Mucosa of descending colon (tissue), 3 donors: ENCODE measurements around the gene MAGI1. TPM values are rescaled to one million over a fixed set of nuclear protein-coding genes. Genes with fewer than 3 reads are reported as not detected.

ENCODE experiments used
- ATAC-seq: fragments of 200-7000 bp; cut with Tn5 transposase; one replicate; pipeline ENCODE4 v1.9.1; 2020; ENCODE audit warnings: mild to moderate bottlenecking, moderate library complexity
- DNase-seq, 3 donors: peaks; one replicate each; pipeline ENCODE4 v3.0.0-alpha.2; 2020
- H3K36me3 ChIP-seq: fragments of 200-600 bp; one replicate; pipeline ENCODE4 v1.8.0; 2021; ENCODE audit warnings: low read depth, mild to moderate bottlenecking
- H3K4me1 ChIP-seq: fragments of 200-600 bp; one replicate; pipeline ENCODE4 v1.8.0; 2021; ENCODE audit warnings: low read depth, mild to moderate bottlenecking
- H3K4me3 ChIP-seq: fragments of 200-600 bp; one replicate; pipeline ENCODE4 v1.8.0; 2021; ENCODE audit warnings: mild to moderate bottlenecking
- H3K9me3 ChIP-seq: fragments of 200-600 bp; one replicate; pipeline ENCODE4 v1.8.0; 2021; ENCODE audit warnings: mild to moderate bottlenecking
- intact Hi-C, 2 donors: fragments of 100-400 bp; cut with DNase I in 1 of 2; cut with micrococcal nuclease in 1 of 2; formaldehyde crosslinking; loops; one replicate each; pipeline versions ENCODE4 v1.11.0 to v1.11.1; 2022; cut with DNase I, micrococcal nuclease
- long read RNA-seq, 2 donors: library from polyadenylated mRNA; unstranded; transcript quantifications; one replicate each; pipeline ENCODE4 v2.0.0, GENCODE V29; 2019 to 2021
- total RNA-seq, 3 donors: library from RNA; stranded (reverse); fragmentation: NEBNext Ultra II Directional in 2 of 3; extraction: Animal tissue kit (Norgen Biotek cat#: 25700) in 2 of 3; gene quantifications; one replicate each; pipeline versions ENCODE4 v1.2.1 to v1.2.4, GENCODE V29; 2021 to 2023
- TF ChIP-seq, protein P1 (sequence below): fragments of 200-600 bp; IDR thresholded peaks from one replicate; pipeline ENCODE4 v1.8.0; 2022; ENCODE audit warnings: antibody characterized with exemption, mild to moderate bottlenecking
- donor health status: DM: no; HTN: no; CAD: no; lungs with moderate emphysema.
- donor health status: DM: no; HTN: no; CAD: no.
- donor health status: DM: no; HTN: yes; CAD: no.

Gene MAGI1
- total RNA-seq = 10 to 100 TPM; 41.9 to 59.6 (median 45.6) TPM
- long read RNA-seq, donor 1, partial matches to known transcripts = 9 of 36 reads
- long read RNA-seq, donor 1, other reads (novel, unspliced or antisense) = 27 of 36 reads
- long read RNA-seq, donor 2, partial matches to known transcripts = 0 of 4 reads
- long read RNA-seq, donor 2, other reads (novel, unspliced or antisense) = 4 of 4 reads

- no peaks in the 10 kb centered on the region for H3K36me3 ChIP-seq
- ATAC-seq (peak; percentile 91), DNase-seq (peak; percentile 89 to 93 (median 91))
- H3K4me3 ChIP-seq = peak within 1 kb of the TSS; percentile 63
- peaks cover 11% of the 10 kb centered on the region for H3K4me1 ChIP-seq
- no peaks in the 10 kb centered on the region for H3K9me3 ChIP-seq
- intact Hi-C loops = no loop called here
- TF ChIP-seq, protein P1, sequence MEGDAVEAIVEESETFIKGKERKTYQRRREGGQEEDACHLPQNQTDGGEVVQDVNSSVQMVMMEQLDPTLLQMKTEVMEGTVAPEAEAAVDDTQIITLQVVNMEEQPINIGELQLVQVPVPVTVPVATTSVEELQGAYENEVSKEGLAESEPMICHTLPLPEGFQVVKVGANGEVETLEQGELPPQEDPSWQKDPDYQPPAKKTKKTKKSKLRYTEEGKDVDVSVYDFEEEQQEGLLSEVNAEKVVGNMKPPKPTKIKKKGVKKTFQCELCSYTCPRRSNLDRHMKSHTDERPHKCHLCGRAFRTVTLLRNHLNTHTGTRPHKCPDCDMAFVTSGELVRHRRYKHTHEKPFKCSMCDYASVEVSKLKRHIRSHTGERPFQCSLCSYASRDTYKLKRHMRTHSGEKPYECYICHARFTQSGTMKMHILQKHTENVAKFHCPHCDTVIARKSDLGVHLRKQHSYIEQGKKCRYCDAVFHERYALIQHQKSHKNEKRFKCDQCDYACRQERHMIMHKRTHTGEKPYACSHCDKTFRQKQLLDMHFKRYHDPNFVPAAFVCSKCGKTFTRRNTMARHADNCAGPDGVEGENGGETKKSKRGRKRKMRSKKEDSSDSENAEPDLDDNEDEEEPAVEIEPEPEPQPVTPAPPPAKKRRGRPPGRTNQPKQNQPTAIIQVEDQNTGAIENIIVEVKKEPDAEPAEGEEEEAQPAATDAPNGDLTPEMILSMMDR = no peak
Measured at GRCh38 chr3:66038726-66039589, at the start of gene MAGI1. MAGI1 (minus strand) TSS chr3:66038918; CDS start chr3:66038308, 610 bp downstream.

DNA sequence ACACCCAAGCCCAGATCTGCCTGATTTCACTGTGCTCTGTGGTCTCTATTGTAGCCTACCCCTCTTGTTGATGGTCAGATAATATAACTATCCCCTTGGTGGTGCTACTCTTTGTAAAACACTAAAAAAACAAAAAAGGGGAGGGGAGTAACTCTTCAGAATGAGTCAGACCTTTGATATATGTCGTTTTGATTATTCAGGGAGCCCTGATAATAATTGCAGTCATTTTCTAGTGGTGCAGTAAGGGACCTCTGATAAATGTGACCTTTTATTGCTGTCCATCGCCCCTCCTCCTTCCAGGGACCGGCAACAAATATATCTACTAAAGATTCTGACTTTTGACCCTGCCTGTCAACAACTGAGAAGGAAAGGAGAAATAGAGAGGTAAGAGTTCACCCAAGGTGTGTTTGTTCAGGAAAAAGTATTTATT lies 45.1 kb upstream of the MAGI1 start:
- Histone ChIP-seq H3K9me3 (no peaks in the 10 kb centered on the region), H3K4me3 (no peak overlapping the region), H3K36me3 (no peaks in the 10 kb centered on the region), H3K4me1 (no peaks in the 10 kb centered on the region)
- TF ChIP-seq, protein P1 = no peak
- ATAC-seq (peak; percentile 37), DNase-seq (no peak)
- intact Hi-C loops = no loop called here

GRCh38 chr3:66083096-66083678 lies 44.5 kb upstream of the MAGI1 start:
- intact Hi-C loops = no loop called here
- ATAC-seq = peak; percentile 15
- TF ChIP-seq, protein P1 = no peak
- Histone ChIP-seq H3K9me3 (no peaks in the 10 kb centered on the region), H3K36me3 (no peaks in the 10 kb centered on the region), H3K4me1 (no peaks in the 10 kb centered on the region), H3K4me3 (no peak overlapping the region)
- DNase-seq = no peak

DNA sequence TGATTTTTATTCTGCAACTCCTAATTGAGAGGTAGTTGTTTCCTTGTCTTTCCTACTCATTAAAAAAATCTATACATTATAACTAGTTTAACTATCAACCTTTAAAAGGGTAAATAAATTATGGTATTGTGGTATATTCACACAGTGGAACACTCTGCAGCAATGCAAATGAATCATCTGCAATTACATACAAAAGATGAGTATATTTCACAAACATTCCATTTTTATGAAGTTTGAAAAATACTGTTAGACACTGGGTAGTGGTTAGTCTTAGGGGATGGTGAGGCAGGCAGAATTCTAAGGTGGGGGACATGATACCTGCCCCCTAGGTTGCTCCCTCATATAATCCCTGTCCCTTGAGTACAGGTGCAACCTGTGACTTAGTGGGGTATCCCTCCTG lies 44.0 kb upstream of the MAGI1 start:
- no peak for ATAC-seq
- no peak overlapping the region for H3K4me3 ChIP-seq
- intact Hi-C loops = no loop called here
- H3K4me1 ChIP-seq = no peaks in the 10 kb centered on the region
- H3K9me3 ChIP-seq = no peaks in the 10 kb centered on the region
- DNase-seq = no peak
- no peaks in the 10 kb centered on the region for H3K36me3 ChIP-seq
- TF ChIP-seq, protein P1 = no peak

DNA sequence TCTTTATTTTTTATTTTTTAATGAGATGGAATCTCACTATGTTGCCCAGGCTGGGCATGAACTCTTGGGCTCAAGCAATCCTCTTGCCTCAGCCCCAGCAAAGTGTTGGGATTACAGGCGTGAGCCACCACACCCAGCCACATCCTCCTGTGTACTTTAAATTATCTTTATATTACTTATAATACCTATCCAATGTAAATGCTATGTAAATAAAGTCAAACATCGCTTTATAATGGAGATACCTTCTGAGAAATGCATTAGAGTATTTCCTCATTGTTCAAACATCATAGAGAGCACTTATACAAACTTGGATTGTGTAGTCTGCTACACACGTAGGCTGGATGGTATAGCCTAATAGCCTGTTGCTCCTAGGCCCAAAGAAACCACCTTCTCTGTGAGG lies 41.4 kb upstream of the MAGI1 start:
- Histone ChIP-seq H3K9me3 (no peaks in the 10 kb centered on the region), H3K36me3 (no peaks in the 10 kb centered on the region), H3K4me3 (no peak overlapping the region), H3K4me1 (no peaks in the 10 kb centered on the region)
- intact Hi-C loops = no loop called here
- TF ChIP-seq, protein P1 = no peak
- peak; percentile 76 for ATAC-seq
- peak in 2 of 3 donors; percentile 40 to 44 for DNase-seq
